Prostate gland (tissue), 2 donors: Measurements from ENCODE around the gene PSTPIP1. TPM values are rescaled to one million over a fixed set of nuclear protein-coding genes. Genes with fewer than 3 reads are reported as not detected.

Source experiments
- DNase-seq: peaks from one replicate; pipeline ENCODE4 v3.0.0-alpha.2; 2019; ENCODE audit warnings: low spot score
- H3K27ac ChIP-seq, 2 donors: fragments of 200-600 bp; sonication (generic); 2 replicates each; pipeline ENCODE4 v1.5.1; 2017 to 2019
- H3K27me3 ChIP-seq: fragments of 200-600 bp; sonication (generic); replicated peaks from 2 replicates; pipeline ENCODE4 v1.5.1; 2019; ENCODE audit not compliant: insufficient read depth
- H3K36me3 ChIP-seq, 2 donors: fragments of 200-600 bp; sonication (generic); 1 replicate in 1 of 2; 2 replicates in 1 of 2; pipeline versions ENCODE4 v1.5.1 to v1.8.1; 2017 to 2019
- H3K4me1 ChIP-seq: fragments of 200-600 bp; sonication (generic); replicated peaks from 2 replicates; pipeline ENCODE4 v1.5.1; 2019
- H3K4me3 ChIP-seq, 2 donors: fragments of 200-600 bp; sonication (generic); 2 replicates each; pipeline ENCODE4 v1.5.1; 2017 to 2019
- H3K9me3 ChIP-seq: fragments of 200-600 bp; sonication (generic); 2 replicates; pipeline ENCODE4 v1.5.1; 2017
- POLR2A ChIP-seq: fragments of 450-650 bp; IDR thresholded peaks from one replicate; pipeline ENCODE4 v1.6.1; 2016; ENCODE audit warnings: antibody characterized with exemption, mild to moderate bottlenecking
- POLR2AphosphoS5 ChIP-seq: sonication (generic); formaldehyde crosslinking; IDR thresholded peaks from one replicate; pipeline ENCODE4 v1.6.1; 2017; ENCODE audit warnings: antibody characterized with exemption
- whole genome bisulfite sequencing: methylation state at CpG from one replicate; pipeline ENCODE4 v1.1.5; 2018; 5-methylcytosine and 5-hydroxymethylcytosine counted together
- intact Hi-C: fragments of 100-400 bp; cut with DNase I; formaldehyde crosslinking; loops from one replicate; pipeline ENCODE4 v1.14.2; 2022
- total RNA-seq, 2 donors: library from RNA; depleted of rRNA; stranded (reverse); fragments of >200 nt; gene quantifications; one replicate each; pipeline ENCODE4 v1.1.0, GENCODE V29; 2016
- TF ChIP-seq, protein P1 (sequence below), 4 experiments: fragments of 200-600 bp in 2 of 4; fragments of 450-650 bp in 2 of 4; sonication (generic) in 2 of 4; IDR thresholded peaks; 1 replicate in 3 of 4; 2 replicates in 1 of 4; pipeline ENCODE4 v1.5.1; 2016 to 2019; ENCODE audit warnings: antibody characterized with exemption in 4 of 4, mild to moderate bottlenecking in 2 of 4, moderate library complexity in 2 of 4

The PSTPIP1 gene
- total RNA-seq, 2 donors from 2014 or later: 2.1 to 7.0 TPM

DNA sequence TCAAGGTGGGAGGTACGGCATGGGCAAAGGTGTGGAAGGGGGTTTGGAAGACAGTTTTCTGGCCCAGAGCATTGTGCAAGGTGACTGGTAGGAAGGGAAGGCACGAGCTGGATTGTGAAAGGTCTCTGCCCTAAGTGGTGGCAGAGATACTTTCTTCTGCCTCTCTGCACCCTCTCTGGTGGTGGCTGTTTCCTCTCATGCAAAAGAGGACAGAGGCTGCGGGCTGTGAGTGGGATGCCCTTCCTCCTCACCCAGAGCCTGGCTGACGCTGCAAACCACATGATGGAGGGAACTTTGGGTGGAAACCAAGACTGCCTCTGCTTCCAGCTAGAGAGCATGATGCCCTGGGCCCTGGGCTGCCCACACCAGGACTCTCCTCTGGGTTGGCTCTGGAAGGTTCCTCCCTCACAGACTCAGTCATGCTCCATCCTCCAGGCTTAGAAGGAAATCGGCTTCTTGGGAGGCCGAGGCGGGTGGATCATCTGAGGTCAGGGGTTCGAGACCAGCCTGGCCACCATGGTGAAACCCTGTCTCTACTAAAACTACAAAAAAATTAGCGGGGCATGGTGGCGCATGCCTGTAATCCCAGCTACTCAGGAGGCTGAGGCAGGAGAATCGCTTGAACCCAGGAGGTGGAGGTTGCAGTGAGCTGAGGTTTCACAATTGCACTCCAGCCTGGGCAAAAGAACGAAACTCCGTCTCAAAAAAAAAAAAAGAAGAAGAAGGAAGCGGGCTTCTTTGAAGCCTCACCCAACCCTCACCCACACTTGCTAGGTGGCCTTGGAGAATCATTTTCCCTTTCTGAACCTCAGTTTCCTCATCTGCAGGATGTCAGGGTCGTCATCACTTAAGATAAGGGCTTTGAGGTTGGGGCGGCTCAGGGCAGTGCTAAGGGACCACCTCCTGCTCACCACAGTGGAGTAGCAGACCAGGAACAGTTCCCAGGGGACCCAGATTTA is 8.3 kb downstream of the PSTPIP1 start:
- Histone ChIP-seq H3K27me3 (no peaks in the 10 kb centered on the region), H3K27ac (no peak overlapping the region), H3K36me3 (no peaks in the 10 kb centered on the region), H3K4me3 (no peak overlapping the region), H3K4me1 (no peaks in the 10 kb centered on the region), H3K9me3 (no peaks in the 10 kb centered on the region)
- 84% methylated on average over 16 of the region's 16 CpGs for WGBS
- DNase-seq: no peak
- intact Hi-C loops: no loop called here
- TF ChIP-seq POLR2AphosphoS5 (no peak), POLR2A (no peak)
- TF ChIP-seq, protein P1, sequence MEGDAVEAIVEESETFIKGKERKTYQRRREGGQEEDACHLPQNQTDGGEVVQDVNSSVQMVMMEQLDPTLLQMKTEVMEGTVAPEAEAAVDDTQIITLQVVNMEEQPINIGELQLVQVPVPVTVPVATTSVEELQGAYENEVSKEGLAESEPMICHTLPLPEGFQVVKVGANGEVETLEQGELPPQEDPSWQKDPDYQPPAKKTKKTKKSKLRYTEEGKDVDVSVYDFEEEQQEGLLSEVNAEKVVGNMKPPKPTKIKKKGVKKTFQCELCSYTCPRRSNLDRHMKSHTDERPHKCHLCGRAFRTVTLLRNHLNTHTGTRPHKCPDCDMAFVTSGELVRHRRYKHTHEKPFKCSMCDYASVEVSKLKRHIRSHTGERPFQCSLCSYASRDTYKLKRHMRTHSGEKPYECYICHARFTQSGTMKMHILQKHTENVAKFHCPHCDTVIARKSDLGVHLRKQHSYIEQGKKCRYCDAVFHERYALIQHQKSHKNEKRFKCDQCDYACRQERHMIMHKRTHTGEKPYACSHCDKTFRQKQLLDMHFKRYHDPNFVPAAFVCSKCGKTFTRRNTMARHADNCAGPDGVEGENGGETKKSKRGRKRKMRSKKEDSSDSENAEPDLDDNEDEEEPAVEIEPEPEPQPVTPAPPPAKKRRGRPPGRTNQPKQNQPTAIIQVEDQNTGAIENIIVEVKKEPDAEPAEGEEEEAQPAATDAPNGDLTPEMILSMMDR (IDR thresholded peaks at IDR 0.05): no peak

DNA sequence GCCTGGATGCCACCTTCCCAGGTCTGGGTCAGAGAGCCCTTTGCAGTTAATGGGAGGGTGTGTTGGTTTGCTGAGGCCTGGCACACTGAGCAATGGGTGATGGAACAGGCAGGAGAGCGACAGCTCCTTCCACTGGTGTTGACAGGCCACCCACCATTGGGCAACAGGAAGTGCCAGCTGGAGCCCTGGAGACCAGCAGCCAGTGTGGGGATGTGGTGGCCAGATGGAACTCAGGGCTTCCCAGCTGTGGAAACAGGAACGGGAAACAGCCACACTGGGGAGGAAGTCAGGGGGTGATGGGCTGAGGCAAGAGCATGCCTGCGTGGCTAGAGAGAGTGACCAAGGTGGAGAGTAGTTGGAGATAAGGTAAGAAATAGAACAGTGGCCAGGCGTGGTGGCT is 9.3 kb downstream of the PSTPIP1 start:
- 87% methylated on average over 4 of the region's 4 CpGs for WGBS

DNA sequence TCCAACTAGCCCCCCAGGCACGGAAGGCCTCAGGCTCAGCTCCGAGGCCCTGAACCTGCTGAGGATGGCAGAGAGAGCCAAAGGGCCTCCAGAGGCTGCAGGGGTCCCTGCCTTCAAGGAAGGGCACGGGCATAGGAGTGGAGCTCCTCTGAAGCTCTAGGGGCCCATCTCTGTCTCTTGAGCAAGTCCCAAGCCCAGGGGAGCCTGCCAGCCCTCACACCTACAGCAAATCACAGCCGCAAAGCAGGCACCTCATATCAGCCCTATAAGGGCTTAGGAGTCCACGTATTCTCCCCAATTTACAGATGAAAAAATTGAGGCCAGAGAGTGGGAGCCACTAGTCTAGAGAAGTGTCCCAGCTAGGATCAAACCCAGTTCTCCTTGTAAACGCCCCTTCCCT is 14.2 kb downstream of the PSTPIP1 start:
- no peaks in the 10 kb centered on the region for H3K9me3 ChIP-seq
- H3K27me3 ChIP-seq: no peaks in the 10 kb centered on the region
- intact Hi-C loops: no loop called here
- H3K4me3 ChIP-seq: no peak overlapping the region
- H3K4me1 ChIP-seq: no peaks in the 10 kb centered on the region
- DNase-seq: no peak
- TF ChIP-seq POLR2AphosphoS5 (no peak), POLR2A (no peak)
- TF ChIP-seq, protein P1 (IDR thresholded peaks at IDR 0.05): no peak
- no peaks in the 10 kb centered on the region for H3K36me3 ChIP-seq
- no peak overlapping the region for H3K27ac ChIP-seq
- 92% methylated on average over 6 of the region's 6 CpGs for WGBS

More for the DNA sequence above, 9.3 kb downstream of the PSTPIP1 start:
- H3K27ac ChIP-seq: no peak overlapping the region
- H3K4me1 ChIP-seq: no peaks in the 10 kb centered on the region
- TF ChIP-seq POLR2A (no peak), POLR2AphosphoS5 (no peak)
- TF ChIP-seq, protein P1 (IDR thresholded peaks at IDR 0.05): no peak
- H3K9me3 ChIP-seq: no peaks in the 10 kb centered on the region
- H3K27me3 ChIP-seq: no peaks in the 10 kb centered on the region
- no peak for DNase-seq
- no peaks in the 10 kb centered on the region for H3K36me3 ChIP-seq
- intact Hi-C loops: no loop called here
- H3K4me3 ChIP-seq: no peak overlapping the region

DNA sequence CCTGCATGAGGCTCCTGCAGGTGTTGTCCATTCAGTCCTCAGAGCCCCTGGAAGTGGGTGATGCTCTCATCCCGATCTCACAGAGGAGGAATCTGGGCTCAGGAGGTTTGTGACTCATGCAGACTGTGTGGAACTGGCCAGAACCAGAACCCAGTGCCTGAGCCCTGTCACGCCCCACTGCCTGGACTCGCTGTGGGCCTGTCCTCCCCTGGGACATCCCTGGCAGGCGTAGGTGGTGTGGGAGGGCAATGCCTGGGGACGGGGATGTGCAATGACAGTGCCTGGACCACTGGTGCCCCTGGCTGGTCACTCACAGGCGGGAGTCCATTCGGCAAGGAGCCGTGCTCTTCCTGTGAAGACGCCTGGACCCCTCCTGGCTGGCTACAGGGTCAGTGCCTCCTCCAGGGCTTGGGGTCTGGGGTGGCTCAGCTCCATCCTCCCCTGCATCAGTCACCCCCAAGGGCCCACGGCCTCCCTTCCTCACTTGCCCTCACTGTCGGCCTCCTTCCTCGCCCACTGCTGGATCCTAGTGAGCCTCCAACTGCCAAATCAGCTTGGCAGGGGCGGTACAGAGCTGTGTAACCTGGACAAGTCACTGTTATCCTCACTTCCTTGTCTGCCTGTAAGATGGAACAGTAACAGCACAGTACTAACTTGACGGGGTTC is 14.9 kb downstream of the PSTPIP1 start:
- Histone ChIP-seq H3K4me1 (no peaks in the 10 kb centered on the region), H3K4me3 (no peak overlapping the region), H3K27ac (no peak overlapping the region), H3K27me3 (no peaks in the 10 kb centered on the region), H3K36me3 (no peaks in the 10 kb centered on the region), H3K9me3 (no peaks in the 10 kb centered on the region)
- TF ChIP-seq, protein P1 (IDR thresholded peaks at IDR 0.05): no peak
- TF ChIP-seq POLR2A (no peak), POLR2AphosphoS5 (no peak)
- intact Hi-C loops: no loop called here
- WGBS: 87% methylated on average over 14 of the region's 14 CpGs
- DNase-seq: no peak
